ENCODE measurements around the gene ZC3H18. TPM values are rescaled to one million over a fixed set of nuclear protein-coding genes. Genes with fewer than 3 reads are reported as not detected.

The ZC3H18 gene
- total and polyA plus RNA-seq, 10 of the 15 experiments (the other 5 are each of a cell fraction or from before 2014, with no cell fraction given), result 1.0 to 58.3 (median 22.4) TPM

- H2AFZ ChIP-seq (ENCODE audit: control insufficient read depth, low read depth, low read length), result no peak overlapping the region
- ChIA-PET POLR2A (no interaction called here), CTCF (no interaction called here), SMC1A (ENCODE audit: uncharacterized antibody, unreplicated experiment) (no interaction called here), RAD21 (ENCODE audit: unreplicated experiment) (no interaction called here)
- H3K4me2 ChIP-seq (ENCODE audit: control insufficient read depth, insufficient read depth), result no peak overlapping the region
- H3K4me1 ChIP-seq (ENCODE audit: control insufficient read depth, insufficient read depth, low read length), result no peaks in the 10 kb centered on the region; the same call in 1 of the 2 replicates
- intact Hi-C loops (cut with micrococcal nuclease; ENCODE audit: unreplicated experiment), result no loop called here
- H3K27ac ChIP-seq (ENCODE audit: control insufficient read depth, insufficient read depth), result no peak overlapping the region
- in situ Hi-C loops (cut with MboI), result no loop called here
- ATAC-seq, result no peak
- no peaks in the 10 kb centered on the region for H3K79me2 ChIP-seq (ENCODE audit: control insufficient read depth, insufficient read depth, low read length)
- DNase-seq (ENCODE audit: low read depth, low spot score), result no peak
- no peaks in the 10 kb centered on the region for H4K20me1 ChIP-seq (ENCODE audit: control insufficient read depth, insufficient read depth)
- no peak overlapping the region for H3K4me3 ChIP-seq
- TF ChIP-seq ZNF687 (IDR thresholded peaks at IDR 0.05) (no peak), USF1 (IDR thresholded peaks at IDR 0.05; ENCODE audit: borderline replicate concordance, extremely low read length, insufficient read depth, low read depth, low read length) (no peak), NFXL1 (IDR thresholded peaks at IDR 0.05; ENCODE audit: borderline replicate concordance) (no peak), HDAC6 (IDR thresholded peaks at IDR 0.05; ENCODE audit: unreplicated experiment) (no peak), ZNF207 (IDR thresholded peaks at IDR 0.05; ENCODE audit: borderline replicate concordance) (no peak), BHLHE40 (IDR thresholded peaks at IDR 0.05; ENCODE audit: borderline replicate concordance in 1 of 2, low read depth in 2 of 2, low read length in 1 of 2) (no peak), RELA (IDR thresholded peaks at IDR 0.05; ENCODE audit: borderline replicate concordance, partially characterized antibody) (no peak), ZNF217 (IDR thresholded peaks at IDR 0.05) (no peak), SP1 (IDR thresholded peaks at IDR 0.05; ENCODE audit: low read depth, low read length) (no peak), KAT2A (conservative IDR thresholded peaks at IDR 0.05; ENCODE audit: control insufficient read depth, low read depth, low read length) (no peak), ASH2L (IDR thresholded peaks at IDR 0.05; ENCODE audit: borderline replicate concordance, low read depth) (no peak), EP300 (IDR thresholded peaks at IDR 0.05; ENCODE audit: borderline replicate concordance in 1 of 2, control insufficient read depth in 1 of 2, low read depth in 2 of 2, low read length in 2 of 2) (no peak)
- peaks cover 32 to 41% of the 10 kb centered on the region in 2 experiments for H3K36me3 ChIP-seq (ENCODE audit: control insufficient read depth in 2 of 2, insufficient read depth in 2 of 2, low read length in 1 of 2)
- no peak overlapping the region for H3K9ac ChIP-seq (ENCODE audit: control insufficient read depth, insufficient read depth, low read length)
- H3K9me3 ChIP-seq (replicated peaks; ENCODE audit: control insufficient read depth, insufficient read depth, low read length), result no peaks in the 10 kb centered on the region
- 79% methylated on average over 9 of the region's 9 CpGs for WGBS (ENCODE audit: insufficient coverage, insufficient replicate concordance, low lambda C conversion rate, missing lambda C conversion rate)
- BruUV-seq (replicated peaks), result no TSS peak
- no peaks in the 10 kb centered on the region for H3K27me3 ChIP-seq (replicated peaks in 1 of 2; ENCODE audit: control insufficient read depth in 2 of 2, insufficient read depth in 2 of 2, low read length in 1 of 2)
- FAIRE-seq, result no peak
These were observed 31.3 kb downstream of the ZC3H18 start for GRCh38 chr16:88601313-88602036.

Measured in GM12878 (cell line).